Ovary (tissue), 9 donors: ENCODE results near the gene ZNF513. TPM values are rescaled to one million over a fixed set of nuclear protein-coding genes. Genes with fewer than 3 reads are reported as not detected.

ENCODE experiments used
- DNase-seq, 5 donors: peaks; one replicate each; pipeline ENCODE4 v3.0.0-alpha.2; 2019 to 2020
- H3K27ac ChIP-seq, 2 donors: fragments of 200-600 bp; one replicate each; pipeline versions ENCODE4 v1.5.1 to v1.8.0; 2019 to 2022
- H3K27me3 ChIP-seq: fragments of 200-600 bp; one replicate; pipeline ENCODE4 v1.8.0; 2022
- H3K36me3 ChIP-seq: fragments of 200-600 bp; sonication (generic); one replicate; pipeline ENCODE4 v1.5.1; 2019
- H3K4me1 ChIP-seq: one replicate; pipeline ENCODE4 v1.8.1; 2013; ENCODE audit warnings: mild to moderate bottlenecking, moderate library complexity; ENCODE audit not compliant: insufficient read depth
- H3K4me3 ChIP-seq: fragments of 200-600 bp; sonication (generic); one replicate; pipeline ENCODE4 v1.5.1; 2017
- H3K9me3 ChIP-seq, 2 donors: fragments of 200-600 bp in 1 of 2; sonication (generic) in 1 of 2; one replicate each; pipeline versions ENCODE4 v1.5.1 to v1.8.1; 2013 to 2019; ENCODE audit warnings: mild to moderate bottlenecking in 1 of 2, moderate library complexity in 1 of 2
- EP300 ChIP-seq: sonication (generic); formaldehyde crosslinking; IDR thresholded peaks from one replicate; pipeline ENCODE4 v1.6.1; 2017; ENCODE audit warnings: antibody characterized with exemption
- POLR2A ChIP-seq: fragments of 450-650 bp; IDR thresholded peaks from one replicate; pipeline ENCODE4 v1.6.1; 2017; ENCODE audit warnings: antibody characterized with exemption, mild to moderate bottlenecking, moderate library complexity
- WGBS, 3 donors: extraction: QIAGEN DNeasy Blood & Tissue Kit in 1 of 3; methylation state at CpG; one replicate each; pipeline versions ENCODE4 v1.1.5 to v1.1.7; 2013 to 2017; 5-methylcytosine and 5-hydroxymethylcytosine counted together
- intact Hi-C, 4 donors: fragments of 100-400 bp; cut with DNase I; formaldehyde crosslinking; loops; one replicate each; pipeline versions ENCODE4 v1.11.0 to v1.15.1; 2022 to 2023
- polyA plus RNA-seq, 2 donors: library from polyadenylated mRNA; stranded (reverse); fragments of 200-250 nt in 1 of 2; fragments of 350-450 nt in 1 of 2; fragmentation: Illumina TruSeq in 1 of 2; extraction: RNeasy Lipid Tissue Mini Kit (QIAGEN cat#74804) in 1 of 2; gene quantifications; one replicate each; pipeline ENCODE4 v1.2.3, GENCODE V29; 2013 to 2014
- total RNA-seq, 7 donors: library from RNA; depleted of rRNA in 2 of 7; stranded (reverse); fragments of >200 nt in 2 of 7; fragmentation: NEBNext Ultra II Directional in 3 of 7; extraction: Animal tissue kit (Norgen Biotek cat#: 25700) in 3 of 7; gene quantifications; one replicate each; pipeline versions ENCODE4 v1.1.0 to v1.2.4, GENCODE V29; 2016 to 2023
- TF ChIP-seq, protein P1 (sequence below), 3 donors: fragments of 450-650 bp in 2 of 3; fragments of 200-600 bp in 1 of 3; IDR thresholded peaks; one replicate each; pipeline versions ENCODE4 v1.5.1 to v1.8.0; 2016 to 2022; ENCODE audit warnings: antibody characterized with exemption in 3 of 3, mild to moderate bottlenecking in 1 of 3
- donor health status: DM: no; HTN: no; CAD: no; lungs with moderate emphysema.
- donor health status: DM: no; HTN: no; CAD: no.
- donor health status: Bipolar disorder and iron deficiency.
- donor health status: DM: yes; HTN: yes; CAD: no.
- donor health status: DM: no; HTN: no; CAD: no.
- donor health status: DM: yes; HTN: yes; CAD: no.

Gene ZNF513
- total and polyA plus RNA-seq, 9 donors = 3.4 to 24.1 (median 11.0) TPM

DNA sequence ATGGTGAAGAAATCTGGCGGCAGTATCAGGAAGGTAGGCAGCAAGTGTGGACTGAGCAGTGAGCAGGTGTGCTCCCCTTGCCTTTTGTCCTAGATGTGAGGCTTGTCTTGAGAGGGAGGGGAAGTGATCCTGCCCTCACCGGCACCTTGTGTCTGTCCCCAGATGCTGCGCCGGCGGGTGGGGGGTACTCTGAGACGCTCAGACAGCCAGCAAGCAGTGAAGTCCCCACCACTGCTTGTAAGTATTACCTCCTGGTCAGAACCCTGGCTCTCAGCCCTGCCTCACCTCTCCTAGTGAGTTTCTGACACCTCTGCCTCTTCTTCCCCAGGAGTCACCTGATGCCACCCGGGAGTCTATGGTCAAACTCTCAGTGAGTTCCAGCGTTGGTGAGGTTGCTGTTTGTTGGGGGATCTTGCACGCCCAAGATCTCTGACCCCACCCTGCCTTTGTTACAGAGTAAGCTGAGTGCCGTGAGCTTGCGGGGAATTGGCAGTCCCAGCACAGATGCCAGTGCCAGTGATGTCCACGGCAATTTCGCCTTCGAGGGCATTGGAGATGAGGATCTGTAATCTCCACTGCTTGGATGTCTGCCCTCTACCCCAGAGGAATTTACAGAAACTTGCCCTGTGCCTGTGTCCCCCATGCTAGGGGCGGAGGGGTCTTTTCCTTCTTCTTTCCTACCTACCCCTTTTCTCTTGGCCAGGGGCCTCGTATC is 4.2 kb downstream of the ZNF513 start:
- TF ChIP-seq, protein P1, sequence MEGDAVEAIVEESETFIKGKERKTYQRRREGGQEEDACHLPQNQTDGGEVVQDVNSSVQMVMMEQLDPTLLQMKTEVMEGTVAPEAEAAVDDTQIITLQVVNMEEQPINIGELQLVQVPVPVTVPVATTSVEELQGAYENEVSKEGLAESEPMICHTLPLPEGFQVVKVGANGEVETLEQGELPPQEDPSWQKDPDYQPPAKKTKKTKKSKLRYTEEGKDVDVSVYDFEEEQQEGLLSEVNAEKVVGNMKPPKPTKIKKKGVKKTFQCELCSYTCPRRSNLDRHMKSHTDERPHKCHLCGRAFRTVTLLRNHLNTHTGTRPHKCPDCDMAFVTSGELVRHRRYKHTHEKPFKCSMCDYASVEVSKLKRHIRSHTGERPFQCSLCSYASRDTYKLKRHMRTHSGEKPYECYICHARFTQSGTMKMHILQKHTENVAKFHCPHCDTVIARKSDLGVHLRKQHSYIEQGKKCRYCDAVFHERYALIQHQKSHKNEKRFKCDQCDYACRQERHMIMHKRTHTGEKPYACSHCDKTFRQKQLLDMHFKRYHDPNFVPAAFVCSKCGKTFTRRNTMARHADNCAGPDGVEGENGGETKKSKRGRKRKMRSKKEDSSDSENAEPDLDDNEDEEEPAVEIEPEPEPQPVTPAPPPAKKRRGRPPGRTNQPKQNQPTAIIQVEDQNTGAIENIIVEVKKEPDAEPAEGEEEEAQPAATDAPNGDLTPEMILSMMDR (IDR thresholded peaks at IDR 0.05) = no peak
- TF ChIP-seq EP300 (no peak), POLR2A (no peak)
- Histone ChIP-seq H3K4me3 (no peak overlapping the region), H3K4me1 (peaks cover 6% of the 10 kb centered on the region), H3K27ac (no peak overlapping the region), H3K27me3 (no peaks in the 10 kb centered on the region), H3K9me3 (no peaks in the 10 kb centered on the region), H3K36me3 (no peaks in the 10 kb centered on the region)
- intact Hi-C loops = loop anchor here in 1 of 4 donors (10.0 kb wide), 1 partner anchor 48 kb away; the partner anchor contains the start of gene NRBP1
- no peak for DNase-seq
- WGBS, 3 donors = 76 to 80% (median 77%) methylated on average over 16 of the region's 16 CpGs

DNA sequence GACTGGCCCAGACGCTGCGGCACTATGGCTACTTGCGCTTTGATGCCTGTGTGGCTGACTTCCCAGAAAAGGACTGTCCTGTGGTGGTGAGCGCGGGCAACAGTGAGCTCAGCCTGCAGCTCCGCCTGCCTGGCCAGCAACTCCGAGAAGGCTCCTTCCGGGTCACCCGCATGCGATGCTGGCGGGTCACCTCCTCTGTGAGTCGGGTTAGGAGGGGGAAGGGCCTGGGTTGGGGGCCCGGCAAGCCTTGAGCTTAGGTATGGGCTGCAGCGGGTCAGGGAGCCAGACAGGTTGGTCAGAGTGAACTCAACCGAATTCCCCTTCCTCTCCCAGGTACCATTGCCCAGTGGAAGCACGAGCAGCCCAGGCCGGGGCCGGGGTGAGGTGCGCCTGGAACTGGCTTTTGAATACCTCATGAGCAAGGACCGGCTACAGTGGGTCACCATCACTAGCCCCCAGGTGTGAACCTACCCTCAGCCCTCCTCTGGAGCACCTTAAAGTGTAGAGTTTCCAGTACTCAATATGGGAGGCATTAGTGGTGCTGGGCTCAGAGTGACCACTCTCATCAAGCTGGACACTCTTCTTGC is 4.9 kb downstream of the ZNF513 start:
- H3K27me3 ChIP-seq = no peaks in the 10 kb centered on the region
- no peak overlapping the region for H3K27ac ChIP-seq
- no peaks in the 10 kb centered on the region for H3K9me3 ChIP-seq
- TF ChIP-seq EP300 (no peak), POLR2A (no peak)
- TF ChIP-seq, protein P1 (IDR thresholded peaks at IDR 0.05) = no peak
- no peak for DNase-seq
- intact Hi-C loops = loop anchor here in 1 of 4 donors (10.0 kb wide), 1 partner anchor 49 kb away; the partner anchor contains the start of gene NRBP1
- H3K4me1 ChIP-seq = peaks cover 6% of the 10 kb centered on the region
- no peak overlapping the region for H3K4me3 ChIP-seq
- 82 to 88% (median 82%) methylated on average over 19 to 20 of the region's 20 CpGs for WGBS, 3 donors
- H3K36me3 ChIP-seq = no peaks in the 10 kb centered on the region

DNA sequence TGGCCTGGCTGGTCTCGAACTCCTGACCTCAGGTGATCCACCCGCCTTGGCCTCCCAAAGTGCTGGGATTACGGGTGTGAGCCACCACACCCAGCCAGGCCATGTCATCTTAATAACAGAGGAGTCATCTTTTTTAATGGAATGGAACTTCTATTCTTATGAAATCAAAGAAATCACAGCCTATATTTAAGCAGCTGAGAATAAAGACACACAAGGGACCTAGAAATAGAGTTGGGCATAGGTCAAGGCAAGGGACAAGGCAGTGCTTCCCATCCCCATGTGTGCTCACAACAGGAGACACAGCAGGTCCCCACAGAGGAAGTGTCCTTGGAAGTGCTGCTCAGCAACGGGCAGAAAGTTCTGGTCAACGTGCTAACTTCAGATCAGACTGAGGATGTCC is 7.0 kb downstream of the ZNF513 start:
- Histone ChIP-seq H3K27me3 (no peaks in the 10 kb centered on the region), H3K27ac (no peak overlapping the region), H3K4me1 (peaks cover 10% of the 10 kb centered on the region), H3K36me3 (no peaks in the 10 kb centered on the region), H3K9me3 (no peaks in the 10 kb centered on the region), H3K4me3 (no peak overlapping the region)
- TF ChIP-seq POLR2A = no peak
- TF ChIP-seq, protein P1 (IDR thresholded peaks at IDR 0.05) = no peak
- TF ChIP-seq EP300 = no peak
- 82 to 87% (median 83%) methylated on average over 5 of the region's 5 CpGs for WGBS, 3 donors
- DNase-seq = no peak
- intact Hi-C loops = loop anchor here in 1 of 4 donors (10.0 kb wide), 1 partner anchor 51 kb away; the partner anchor contains the start of gene NRBP1

DNA sequence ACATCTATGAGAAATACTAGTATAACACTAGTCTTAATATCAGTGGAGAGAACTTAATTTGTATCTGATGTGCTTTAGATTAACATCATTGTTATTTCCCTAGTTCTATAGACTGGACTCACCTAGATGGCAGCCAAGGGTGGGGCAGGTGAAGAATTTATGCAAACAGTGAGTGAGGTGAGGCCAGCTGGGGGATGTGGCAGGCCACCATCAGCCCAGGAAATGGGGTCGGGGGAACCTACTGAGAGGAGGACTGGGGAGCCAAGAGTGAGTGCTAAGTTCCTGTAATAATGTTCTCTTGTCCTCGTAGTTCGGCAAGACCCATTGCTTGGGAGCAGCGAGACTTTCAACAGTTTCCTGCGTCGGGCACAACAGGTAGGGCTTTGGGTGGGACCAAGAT is 7.6 kb downstream of the ZNF513 start:
- no peaks in the 10 kb centered on the region for H3K36me3 ChIP-seq
- intact Hi-C loops = loop anchor here in 1 of 4 donors (10.0 kb wide), 1 partner anchor 52 kb away; the partner anchor contains the start of gene NRBP1
- no peak overlapping the region for H3K4me3 ChIP-seq
- no peak overlapping the region for H3K27ac ChIP-seq
- 90 to 91% (median 90%) methylated on average over 6 of the region's 6 CpGs for WGBS, 3 donors
- no peak for DNase-seq
- TF ChIP-seq, protein P1 (IDR thresholded peaks at IDR 0.05) = no peak
- TF ChIP-seq POLR2A (no peak), EP300 (no peak)
- H3K9me3 ChIP-seq = no peaks in the 10 kb centered on the region
- no peaks in the 10 kb centered on the region for H3K27me3 ChIP-seq
- H3K4me1 ChIP-seq = peaks cover 12% of the 10 kb centered on the region
